ENCODE measurements around the gene ANTXR2.

DNA sequence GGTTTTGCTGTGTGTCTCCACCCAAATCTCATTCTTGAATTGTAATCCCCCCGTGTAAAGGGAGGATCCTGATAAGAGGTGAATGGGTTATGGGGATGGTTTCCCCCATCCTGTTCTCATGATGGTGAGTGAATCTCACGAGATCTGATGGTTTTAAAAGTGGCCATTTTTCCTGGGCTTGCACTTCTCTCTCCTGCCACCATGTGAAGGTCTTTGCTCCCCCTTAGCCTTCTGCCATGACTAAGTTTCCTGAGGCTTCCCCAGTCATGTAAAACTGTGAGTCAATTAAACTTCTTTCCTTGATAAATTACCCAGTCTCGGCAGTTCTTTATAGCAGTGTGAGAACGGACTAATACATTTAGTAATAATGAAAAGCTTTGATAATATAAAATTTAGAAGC lies 46.9 kb downstream of the ANTXR2 start:
- TF ChIP-seq, protein P1, sequence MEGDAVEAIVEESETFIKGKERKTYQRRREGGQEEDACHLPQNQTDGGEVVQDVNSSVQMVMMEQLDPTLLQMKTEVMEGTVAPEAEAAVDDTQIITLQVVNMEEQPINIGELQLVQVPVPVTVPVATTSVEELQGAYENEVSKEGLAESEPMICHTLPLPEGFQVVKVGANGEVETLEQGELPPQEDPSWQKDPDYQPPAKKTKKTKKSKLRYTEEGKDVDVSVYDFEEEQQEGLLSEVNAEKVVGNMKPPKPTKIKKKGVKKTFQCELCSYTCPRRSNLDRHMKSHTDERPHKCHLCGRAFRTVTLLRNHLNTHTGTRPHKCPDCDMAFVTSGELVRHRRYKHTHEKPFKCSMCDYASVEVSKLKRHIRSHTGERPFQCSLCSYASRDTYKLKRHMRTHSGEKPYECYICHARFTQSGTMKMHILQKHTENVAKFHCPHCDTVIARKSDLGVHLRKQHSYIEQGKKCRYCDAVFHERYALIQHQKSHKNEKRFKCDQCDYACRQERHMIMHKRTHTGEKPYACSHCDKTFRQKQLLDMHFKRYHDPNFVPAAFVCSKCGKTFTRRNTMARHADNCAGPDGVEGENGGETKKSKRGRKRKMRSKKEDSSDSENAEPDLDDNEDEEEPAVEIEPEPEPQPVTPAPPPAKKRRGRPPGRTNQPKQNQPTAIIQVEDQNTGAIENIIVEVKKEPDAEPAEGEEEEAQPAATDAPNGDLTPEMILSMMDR (IDR thresholded peaks at IDR 0.05; ENCODE audit: low read depth, low read length), result no peak
- no peak for TF ChIP-seq POLR2A (IDR thresholded peaks at IDR 0.05; ENCODE audit: extremely low read depth, insufficient read length)
